ENCODE results near the gene CSH1. TPM values are rescaled to one million over a fixed set of nuclear protein-coding genes. Genes with fewer than 3 reads are reported as not detected.

Gene CSH1
- total and polyA plus RNA-seq, 7 experiments from 2014 or later: 8.2 to 11.3 TPM; not detected in 5

Other genes with a start within 250 kb of the CSH1 start
- 100 to 1,000 TPM; 575 to 937 (median 595) TPM for gene LIMD2, start 196.4 kb downstream of the CSH1 start, total RNA-seq
- 100 to 1,000 TPM; 542 to 792 TPM for gene LIMD2, start 196.4 kb downstream of the CSH1 start, polyA plus RNA-seq
- gene STRADA, start 154.8 kb downstream of the CSH1 start, total RNA-seq: 10 to 100 TPM; 51.0 to 69.7 (median 54.2) TPM
- gene STRADA, start 154.8 kb downstream of the CSH1 start, polyA plus RNA-seq: 10 to 100 TPM; 19.9 to 24.2 TPM
- gene CCDC47, start 123.0 kb downstream of the CSH1 start, total RNA-seq: 10 to 100 TPM; 31.8 to 62.9 (median 34.7) TPM
- 10 to 100 TPM; 33.5 to 45.4 TPM for gene CCDC47, start 123.0 kb downstream of the CSH1 start, polyA plus RNA-seq
- gene DDX42, start 122.4 kb downstream of the CSH1 start, total RNA-seq: 100 to 1,000 TPM; 101 to 192 (median 139) TPM
- 10 to 100 TPM; 11.8 to 24.4 TPM for gene DDX42, start 122.4 kb downstream of the CSH1 start, polyA plus RNA-seq
- gene PSMC5, start 69.1 kb downstream of the CSH1 start, total RNA-seq: 100 to 1,000 TPM in 3 of 5 experiments, 10 to 100 TPM in 2; 68.4 to 153 (median 105) TPM
- 100 to 1,000 TPM; 153 to 162 TPM for gene PSMC5, start 69.1 kb downstream of the CSH1 start, polyA plus RNA-seq
- gene FTSJ3, start 68.9 kb downstream of the CSH1 start, total RNA-seq: 10 to 100 TPM; 38.1 to 66.2 (median 55.8) TPM
- gene FTSJ3, start 68.9 kb downstream of the CSH1 start, polyA plus RNA-seq: 10 to 100 TPM; 22.1 to 44.4 TPM
- gene SMARCD2, start 53.9 kb downstream of the CSH1 start, total RNA-seq: 100 to 1,000 TPM; 102 to 148 (median 109) TPM
- 100 to 1,000 TPM in 1 of 2 donors, 10 to 100 TPM in 1; 61.5 to 112 TPM for gene SMARCD2, start 53.9 kb downstream of the CSH1 start, polyA plus RNA-seq
- gene CSH2, start 22.9 kb downstream of the CSH1 start, total RNA-seq: 1 to 10 TPM in 2 of 5 experiments, not detected in 3; 4.2 to 5.3 TPM
- gene CSH2, start 22.9 kb downstream of the CSH1 start, polyA plus RNA-seq: not detected
- gene GH2, start 14.6 kb downstream of the CSH1 start, total RNA-seq: not detected
- gene GH2, start 14.6 kb downstream of the CSH1 start, polyA plus RNA-seq: not detected
- not detected for gene CSHL1, start 14.7 kb upstream of the CSH1 start, total RNA-seq
- gene CSHL1, start 14.7 kb upstream of the CSH1 start, polyA plus RNA-seq: not detected
- gene GH1, start 22.3 kb upstream of the CSH1 start, total RNA-seq: under 1 TPM in 2 of 5 experiments, not detected in 3; 0.58 to 0.66 TPM
- not detected for gene GH1, start 22.3 kb upstream of the CSH1 start, polyA plus RNA-seq
- 10 to 100 TPM; 11.8 to 44.9 (median 15.1) TPM for gene CD79B, start 35.8 kb upstream of the CSH1 start, total RNA-seq
- gene CD79B, start 35.8 kb upstream of the CSH1 start, polyA plus RNA-seq: 10 to 100 TPM; 34.5 to 42.2 TPM
- gene SCN4A, start 76.3 kb upstream of the CSH1 start, total RNA-seq: under 1 TPM in 4 of 5 experiments, not detected in 1; 0.03 to 0.15 (median 0.07) TPM
- gene SCN4A, start 76.3 kb upstream of the CSH1 start, polyA plus RNA-seq: not detected
- gene PRR29, start 101.8 kb upstream of the CSH1 start, total RNA-seq: 1 to 10 TPM in 1 of 5 experiments, under 1 TPM in 2, not detected in 2; 0.29 to 2.8 (median 0.40) TPM
- gene PRR29, start 101.8 kb upstream of the CSH1 start, polyA plus RNA-seq: 1 to 10 TPM; 5.5 to 6.0 TPM
- 100 to 1,000 TPM in 2 of 5 experiments, 10 to 100 TPM in 3; 60.9 to 132 (median 92.3) TPM for gene ICAM2, start 124.1 kb upstream of the CSH1 start, total RNA-seq
- 100 to 1,000 TPM; 400 to 414 TPM for gene ICAM2, start 124.1 kb upstream of the CSH1 start, polyA plus RNA-seq
- 100 to 1,000 TPM in 1 of 5 experiments, 10 to 100 TPM in 4; 52.6 to 110 (median 62.9) TPM for gene ERN1, start 233.6 kb upstream of the CSH1 start, total RNA-seq
- 10 to 100 TPM; 15.7 to 19.7 TPM for gene ERN1, start 233.6 kb upstream of the CSH1 start, polyA plus RNA-seq

All from naive thymus-derived CD4-positive, alpha-beta T cell (primary cell).